Urothelium cell line (cell line): ENCODE measurements around the gene METTL2B.

Experiments
- DNase-seq: peaks from one replicate; pipeline ENCODE4 v3.0.0; 2011; ENCODE audit warnings: low spot score, mixed read lengths
- FAIRE-seq: peaks from 2 replicates; lab custom pipeline; 2011; peaks lifted over from hg19 to GRCh38; lab: Jason Lieb, UNC

METTL2B gene, protein sequence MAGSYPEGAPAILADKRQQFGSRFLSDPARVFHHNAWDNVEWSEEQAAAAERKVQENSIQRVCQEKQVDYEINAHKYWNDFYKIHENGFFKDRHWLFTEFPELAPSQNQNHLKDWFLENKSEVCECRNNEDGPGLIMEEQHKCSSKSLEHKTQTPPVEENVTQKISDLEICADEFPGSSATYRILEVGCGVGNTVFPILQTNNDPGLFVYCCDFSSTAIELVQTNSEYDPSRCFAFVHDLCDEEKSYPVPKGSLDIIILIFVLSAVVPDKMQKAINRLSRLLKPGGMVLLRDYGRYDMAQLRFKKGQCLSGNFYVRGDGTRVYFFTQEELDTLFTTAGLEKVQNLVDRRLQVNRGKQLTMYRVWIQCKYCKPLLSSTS

DNA sequence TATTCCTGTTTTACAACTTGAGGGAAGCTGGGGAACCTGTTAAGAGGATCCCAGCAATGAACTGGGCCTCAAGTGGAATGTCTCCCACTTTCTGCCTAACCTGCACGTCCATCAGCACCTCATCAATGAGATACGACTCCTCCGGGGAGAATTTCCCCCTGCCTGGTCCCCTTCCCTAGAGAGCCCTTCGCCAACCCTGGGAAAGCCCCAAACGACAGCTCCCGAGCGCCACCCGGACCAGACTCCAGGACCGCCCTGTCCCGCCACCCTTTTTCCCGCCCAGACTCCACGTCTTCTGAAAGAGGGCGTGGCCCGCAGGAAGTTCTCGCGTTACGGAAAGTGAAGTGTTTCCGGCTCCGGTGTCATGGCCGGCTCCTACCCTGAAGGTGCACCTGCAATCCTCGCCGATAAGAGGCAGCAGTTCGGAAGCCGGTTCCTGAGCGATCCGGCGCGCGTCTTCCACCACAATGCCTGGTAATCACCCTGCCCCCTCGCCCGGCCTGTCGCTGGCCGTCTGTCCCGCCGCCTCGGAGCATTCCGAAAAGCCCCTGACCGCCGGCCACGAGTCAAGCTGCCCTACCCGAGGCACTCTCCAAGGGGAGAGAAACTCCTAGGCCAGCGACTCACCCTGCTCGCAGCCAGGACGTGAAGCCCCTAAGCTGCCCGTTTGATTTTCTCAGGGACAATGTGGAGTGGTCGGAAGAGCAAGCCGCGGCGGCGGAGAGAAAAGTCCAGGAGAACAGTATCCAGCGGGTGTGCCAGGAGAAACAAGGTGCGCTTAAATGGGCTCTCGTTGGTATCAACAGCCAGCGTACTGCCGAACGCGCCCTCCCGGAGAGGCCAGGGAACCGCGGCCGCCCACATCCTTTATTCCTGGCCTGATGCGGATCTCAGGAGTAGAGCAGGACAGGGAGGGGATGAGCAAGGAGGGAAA is at the start of gene METTL2B:
METTL2B (plus strand) TSS at position 347 of the 934 bp plus-strand sequence; CDS start at position 365, 18 bp downstream.
- peak; percentile 71 for DNase-seq
- FAIRE-seq: peak; percentile 52

DNA sequence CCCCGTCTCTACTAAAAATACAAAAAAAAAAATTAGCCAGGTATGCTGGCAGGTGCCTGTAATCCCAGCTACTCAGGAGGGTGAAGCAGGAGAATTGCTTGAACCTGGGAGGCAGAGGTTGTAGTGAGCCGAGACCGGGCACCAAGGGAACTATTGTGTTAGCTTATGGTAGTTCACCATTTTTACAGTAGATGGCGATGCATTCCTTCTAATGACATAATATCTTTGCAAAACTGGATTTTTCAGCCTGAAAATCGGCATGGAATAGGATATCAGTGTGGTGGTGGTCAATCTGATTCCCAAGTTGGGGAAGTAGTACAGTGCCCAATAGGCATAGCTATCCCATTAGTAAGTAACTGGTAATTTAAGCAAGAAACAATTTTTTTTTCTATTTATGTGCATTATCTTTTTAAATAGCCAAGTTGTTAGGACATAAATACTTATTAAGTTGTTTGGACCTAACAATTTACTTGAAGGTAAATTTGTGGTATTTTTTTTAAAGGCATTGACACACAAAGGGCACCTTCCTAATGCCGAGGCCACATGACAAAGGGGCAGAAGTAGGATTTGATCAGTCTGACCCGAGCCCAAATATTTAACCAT is 49.2 kb upstream of the METTL2B start:
- FAIRE-seq: no peak
- peak; percentile 32 for DNase-seq

DNA sequence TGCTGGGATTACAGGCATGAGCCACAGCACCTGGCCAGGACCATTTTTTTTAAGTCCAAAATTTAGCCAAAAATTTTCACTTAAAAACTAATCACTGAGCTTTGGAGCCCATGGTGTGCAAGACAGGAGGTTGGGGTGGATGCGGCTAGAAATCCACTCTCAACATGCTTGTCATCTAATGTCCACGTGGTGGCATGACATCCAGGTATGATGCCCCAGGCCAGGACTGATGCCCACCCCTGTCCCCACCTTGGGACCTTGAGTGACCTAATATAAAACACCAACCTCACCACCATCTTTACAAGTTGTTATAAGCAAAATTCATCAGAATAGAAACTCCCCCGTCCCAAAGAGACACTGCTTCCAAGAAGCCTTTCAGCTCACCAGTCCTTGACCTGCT is 46.3 kb upstream of the METTL2B start:
- FAIRE-seq: no peak
- no peak for DNase-seq

DNA sequence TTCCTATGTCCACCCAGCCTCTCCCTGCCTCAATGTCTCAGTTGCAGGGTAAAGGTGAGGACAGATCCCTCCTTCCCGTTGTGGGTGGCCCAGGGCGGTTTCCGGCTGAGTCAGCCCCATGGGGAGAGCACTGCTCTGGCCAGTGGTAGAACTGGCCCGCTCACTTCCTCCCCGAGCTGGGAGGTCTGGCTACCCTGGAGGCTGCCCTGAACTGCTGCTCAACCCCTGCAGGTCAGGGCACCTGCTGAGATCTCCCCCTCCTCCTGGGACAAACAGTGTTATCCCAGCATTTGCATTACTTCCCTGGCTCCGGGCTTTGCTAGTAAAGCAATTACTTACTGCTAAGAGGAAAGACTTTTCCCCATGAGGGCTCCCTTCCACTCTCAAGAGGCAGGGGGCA is 45.3 kb upstream of the METTL2B start:
- DNase-seq (peak; percentile 37), FAIRE-seq (no peak)

DNA sequence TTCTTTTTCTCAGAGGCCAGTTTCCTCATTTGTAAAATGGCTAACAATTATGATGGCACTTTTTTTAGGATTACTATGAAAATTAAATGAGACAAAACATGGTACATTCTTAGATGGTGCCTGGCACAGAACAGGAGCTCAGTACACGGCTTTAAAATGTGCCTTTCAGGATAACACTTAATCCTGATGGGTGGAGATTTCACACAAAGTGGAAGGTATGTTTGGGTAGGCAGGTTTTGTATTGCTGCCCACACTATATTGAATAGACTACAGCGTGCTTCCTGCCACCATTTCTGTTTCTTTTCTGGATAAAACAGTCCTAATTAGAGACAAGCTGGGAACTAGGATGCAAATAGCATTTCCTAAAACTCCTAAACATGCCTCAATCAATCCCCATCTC is 44.8 kb upstream of the METTL2B start:
- FAIRE-seq (no peak), DNase-seq (no peak)

DNA sequence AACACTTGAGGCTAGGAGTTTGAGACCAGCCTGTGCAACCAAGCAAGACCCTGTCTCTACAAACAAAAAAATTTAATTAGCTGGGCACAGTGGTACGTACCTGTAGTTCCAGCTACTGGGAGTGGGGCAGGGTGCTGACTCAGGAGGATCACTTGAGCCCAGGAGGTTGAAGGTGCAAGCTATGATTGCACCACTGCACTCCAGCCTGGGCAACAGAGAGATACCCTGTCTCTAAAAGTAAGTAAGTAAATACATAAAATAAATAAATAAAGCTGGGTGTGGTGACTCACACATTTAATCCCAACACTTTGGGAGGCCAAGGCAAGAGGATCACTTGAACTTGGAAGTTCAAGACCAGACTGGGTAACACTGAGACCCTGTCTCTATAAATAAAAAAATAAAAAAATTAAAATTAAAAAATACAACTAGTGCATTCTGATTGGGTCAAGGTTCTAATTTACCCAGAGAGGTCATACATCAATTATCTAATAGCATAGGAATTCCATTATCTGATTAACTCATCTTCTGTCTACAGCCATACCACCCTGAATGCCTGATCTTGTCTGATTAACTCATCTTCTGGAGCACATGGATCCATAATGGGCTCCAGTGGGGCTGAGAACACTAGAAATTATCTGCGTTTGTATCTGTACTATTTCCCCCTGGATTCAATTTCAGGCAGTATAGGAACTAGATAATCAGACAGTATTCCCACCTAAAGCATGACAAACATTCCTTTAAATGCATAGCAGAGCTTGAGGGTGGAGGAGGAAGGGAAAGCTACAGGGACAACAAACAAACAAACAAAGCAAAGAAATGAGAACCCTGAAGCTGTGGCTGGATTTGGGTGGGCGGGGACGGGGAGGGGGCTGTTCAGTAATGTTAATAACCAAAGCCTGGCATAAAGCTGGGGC is 41.9 kb upstream of the METTL2B start:
- FAIRE-seq: no peak
- DNase-seq: no peak

DNA sequence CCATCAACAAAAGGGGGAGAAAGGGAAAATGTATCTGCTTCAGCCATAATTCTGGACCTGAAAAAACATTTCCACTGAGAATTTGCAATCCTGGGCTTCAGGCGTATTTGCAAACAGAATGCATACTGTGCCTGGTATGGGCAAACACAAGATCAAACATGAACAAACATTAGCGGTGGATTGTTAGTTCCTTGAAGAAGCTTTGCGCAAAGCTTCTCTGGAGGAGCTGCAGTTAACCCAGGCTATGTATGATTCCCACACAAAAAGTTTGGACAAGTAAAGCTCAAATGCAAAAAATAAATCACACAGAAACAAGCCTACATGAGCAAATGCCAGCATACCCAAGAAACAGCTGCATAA is 41.2 kb upstream of the METTL2B start:
- DNase-seq (no peak), FAIRE-seq (no peak)

DNA sequence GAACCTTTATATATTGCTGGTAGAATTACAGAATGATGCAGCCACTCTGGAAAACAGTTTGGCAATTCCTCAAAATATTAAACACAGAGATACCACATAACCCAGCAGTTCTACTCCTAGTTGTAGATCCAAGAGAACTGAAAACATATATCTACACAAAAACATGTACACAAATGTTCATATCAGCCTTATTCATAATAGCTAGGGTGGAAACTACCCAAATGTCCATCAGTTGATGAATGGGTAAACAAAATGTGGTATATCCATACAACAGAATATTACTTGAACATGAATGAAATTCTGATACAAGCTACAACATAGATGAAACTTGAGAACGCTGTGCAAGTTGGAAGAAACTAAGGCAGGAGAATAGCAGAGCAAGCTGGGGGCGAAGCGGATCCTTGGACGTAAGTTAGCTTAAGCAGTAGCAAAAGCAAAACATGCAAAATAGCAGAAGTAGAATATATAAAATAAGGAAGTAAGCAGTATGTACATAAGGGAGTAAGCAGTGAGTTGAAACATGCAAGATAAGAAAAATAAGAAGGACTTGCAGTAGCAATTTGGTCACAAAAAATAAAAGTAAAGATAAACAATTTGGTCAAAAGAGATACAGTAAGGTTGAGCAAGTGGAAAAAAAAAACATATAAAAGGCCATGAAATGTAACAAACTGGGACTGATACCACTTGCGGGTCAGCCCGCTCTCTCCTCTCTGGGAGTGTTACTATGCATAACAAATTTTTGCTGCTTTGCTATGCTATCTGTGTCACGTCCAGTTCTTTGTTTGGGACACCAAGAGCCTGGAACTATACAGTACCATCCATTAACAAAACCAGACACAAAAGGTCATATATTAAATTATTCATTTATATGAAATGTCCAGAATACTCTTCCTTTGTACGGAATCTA is 38.9 kb upstream of the METTL2B start:
- FAIRE-seq: no peak
- DNase-seq: no peak

DNA sequence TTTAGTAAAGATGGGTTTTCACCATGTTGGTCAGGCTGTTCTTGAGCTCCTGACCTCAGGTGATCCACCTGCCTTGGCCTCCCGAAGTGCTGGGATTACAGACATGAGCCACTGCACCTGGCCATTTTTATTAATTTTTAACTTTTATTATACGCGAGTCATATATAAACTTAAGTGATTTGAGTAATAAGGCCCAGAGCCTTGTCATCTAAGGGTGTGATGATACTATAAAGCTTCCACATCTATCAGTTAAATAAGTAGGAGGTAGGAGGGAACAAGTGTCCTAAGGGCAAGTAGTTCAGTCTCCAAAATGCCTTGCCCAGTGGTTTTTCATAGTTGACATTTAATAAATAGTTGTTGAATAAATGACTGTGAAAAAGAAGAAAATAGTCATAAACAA is 34.2 kb upstream of the METTL2B start:
- FAIRE-seq: no peak
- DNase-seq: no peak

DNA sequence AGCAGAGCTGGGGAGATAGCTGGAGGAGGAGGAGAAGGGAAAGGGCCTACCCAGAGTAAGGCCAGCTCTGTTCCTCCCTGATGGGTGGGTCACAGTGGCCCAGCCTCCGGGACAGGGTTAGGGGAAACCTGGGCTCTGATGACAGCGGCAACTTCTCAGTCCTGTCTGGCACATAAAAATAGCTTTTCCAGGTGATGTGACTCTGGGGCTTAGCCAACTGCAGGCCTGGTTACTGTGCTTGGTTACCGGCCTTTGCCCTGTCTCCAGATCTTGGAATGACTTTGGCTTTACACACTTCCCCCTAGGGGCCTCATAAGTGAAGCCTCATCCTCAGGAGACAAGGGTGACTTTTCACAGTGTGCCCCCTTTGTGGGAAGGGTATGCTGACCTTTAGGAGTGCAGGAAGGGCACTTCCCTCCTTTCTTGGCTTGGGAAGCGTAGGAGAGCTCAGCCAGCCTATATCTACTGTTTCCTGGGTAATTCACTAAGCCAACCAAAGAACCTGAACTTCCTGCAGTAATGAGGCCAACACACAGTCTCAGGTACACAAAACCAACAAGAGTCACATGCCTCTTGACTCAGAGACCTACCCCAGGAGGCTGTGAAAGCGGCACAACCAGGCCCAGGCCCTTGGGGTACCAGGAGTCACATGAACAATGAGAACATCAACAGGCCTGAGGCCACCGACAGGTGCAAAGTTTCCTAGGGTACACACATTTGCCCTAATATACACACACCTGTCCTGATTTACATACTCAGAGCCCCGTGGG is 32.5 kb upstream of the METTL2B start:
- FAIRE-seq (no peak), DNase-seq (no peak)

DNA sequence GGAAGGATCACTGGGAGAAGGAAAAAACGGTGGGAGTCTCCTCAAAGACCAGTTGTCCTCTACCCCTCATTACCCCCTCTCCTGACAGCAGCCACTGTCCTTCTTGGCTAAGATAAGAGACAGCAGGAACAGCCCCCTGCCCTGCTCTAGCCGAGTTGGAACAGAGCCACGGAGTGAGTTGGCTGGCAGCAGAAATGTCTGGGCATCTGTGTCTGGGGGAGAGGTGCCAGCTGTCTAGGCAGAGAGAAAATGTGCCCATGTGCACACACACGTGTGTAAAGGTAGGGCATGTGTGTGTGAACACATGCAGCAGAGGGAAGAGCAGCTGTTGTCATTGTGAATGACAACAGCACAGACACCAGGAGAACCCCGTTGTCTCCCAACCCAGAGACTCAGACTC is 30.2 kb upstream of the METTL2B start:
- DNase-seq (no peak), FAIRE-seq (no peak)

DNA sequence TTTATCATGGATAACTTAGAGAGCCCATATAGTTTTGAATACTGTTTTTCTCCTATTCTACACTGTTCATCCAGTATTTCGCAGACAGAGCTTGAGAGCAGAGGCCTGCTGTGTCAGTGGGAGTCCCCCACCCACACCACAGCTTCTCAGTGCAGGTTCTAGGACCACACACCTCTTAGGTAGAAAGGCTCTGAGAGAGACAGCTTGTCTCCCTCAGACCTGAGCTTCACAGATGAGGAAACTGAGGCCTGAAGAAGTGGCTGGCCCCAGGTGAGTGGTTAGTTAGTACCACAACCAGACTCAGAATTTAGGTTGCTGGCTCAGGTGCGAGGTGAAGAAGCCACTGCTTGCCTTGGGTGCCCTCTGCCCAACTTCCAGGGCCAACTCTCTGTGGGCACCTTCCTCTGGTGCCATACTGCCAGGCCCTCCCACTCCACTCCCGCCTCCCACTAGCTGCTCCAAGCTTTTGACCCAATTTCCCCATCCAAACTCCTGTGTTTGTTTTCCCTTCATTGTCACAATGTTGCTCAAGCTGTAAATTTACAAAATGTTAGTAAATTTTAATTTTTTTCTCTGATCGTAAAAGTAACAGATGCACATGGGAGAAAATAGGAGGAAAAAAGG is 28.5 kb upstream of the METTL2B start:
- DNase-seq (no peak), FAIRE-seq (no peak)

DNA sequence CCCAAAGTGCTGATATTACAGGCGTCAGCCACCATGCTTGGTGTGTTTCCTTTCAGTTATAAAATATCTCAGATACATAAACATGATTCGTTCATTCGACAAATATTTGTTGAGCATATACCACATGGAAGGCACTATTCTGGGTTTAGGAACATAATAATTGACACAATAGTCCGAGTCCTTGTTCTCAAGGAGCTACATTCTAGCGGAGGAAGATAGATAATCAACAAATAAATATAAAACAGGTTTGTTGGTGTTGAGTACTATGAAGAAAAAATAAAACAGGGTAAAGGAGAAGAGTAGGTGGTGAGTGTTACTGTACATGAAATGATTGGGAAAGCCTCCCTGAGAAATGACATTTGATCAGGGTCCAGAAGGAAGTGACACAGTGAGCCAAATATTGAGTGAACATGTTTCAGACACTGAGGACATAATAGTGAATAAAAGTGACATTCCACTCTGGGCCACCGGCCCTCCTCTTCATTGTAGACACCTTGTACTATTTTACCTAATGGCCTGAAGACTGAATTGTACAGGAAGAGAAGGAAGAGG is 27.7 kb upstream of the METTL2B start:
- no peak for DNase-seq
- FAIRE-seq: no peak

DNA sequence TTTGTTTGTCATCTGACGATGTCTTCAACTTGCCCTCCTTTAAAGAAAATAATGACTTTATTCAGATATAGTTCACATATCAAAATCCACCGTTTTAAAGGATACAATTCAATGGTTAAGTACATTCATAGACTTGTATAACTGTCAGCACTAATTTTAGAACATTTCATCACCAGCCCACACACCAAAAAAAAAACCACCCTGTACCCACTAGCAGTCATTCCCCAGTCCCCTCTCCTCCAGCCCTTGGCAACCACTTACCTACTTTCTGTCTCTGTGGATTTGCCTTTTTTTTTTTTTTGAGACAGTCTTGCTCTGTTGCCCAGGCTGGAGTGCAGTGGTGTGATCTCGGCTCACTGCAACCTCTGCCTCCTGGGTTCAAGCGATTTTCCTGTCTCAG is 26.1 kb upstream of the METTL2B start:
- no peak for DNase-seq
- no peak for FAIRE-seq

DNA sequence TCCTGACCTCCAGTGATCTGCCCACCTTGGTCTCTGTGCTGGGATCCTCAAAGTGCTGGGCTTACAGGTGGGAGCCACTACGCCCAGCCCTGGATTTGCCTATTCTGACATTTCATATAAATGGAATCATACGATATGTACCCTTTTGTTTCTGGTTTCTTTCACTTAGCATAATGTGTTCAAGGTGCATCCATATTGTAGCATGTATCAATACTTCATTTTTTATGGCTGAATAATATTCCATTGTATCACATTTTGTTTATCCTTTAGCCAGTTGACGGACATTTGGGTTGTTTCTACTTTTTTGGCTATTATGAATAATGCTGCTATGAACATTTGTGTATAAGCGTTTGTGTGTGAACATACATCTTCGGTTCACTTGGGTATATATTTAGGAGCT is 25.6 kb upstream of the METTL2B start:
- no peak for FAIRE-seq
- DNase-seq: no peak

DNA sequence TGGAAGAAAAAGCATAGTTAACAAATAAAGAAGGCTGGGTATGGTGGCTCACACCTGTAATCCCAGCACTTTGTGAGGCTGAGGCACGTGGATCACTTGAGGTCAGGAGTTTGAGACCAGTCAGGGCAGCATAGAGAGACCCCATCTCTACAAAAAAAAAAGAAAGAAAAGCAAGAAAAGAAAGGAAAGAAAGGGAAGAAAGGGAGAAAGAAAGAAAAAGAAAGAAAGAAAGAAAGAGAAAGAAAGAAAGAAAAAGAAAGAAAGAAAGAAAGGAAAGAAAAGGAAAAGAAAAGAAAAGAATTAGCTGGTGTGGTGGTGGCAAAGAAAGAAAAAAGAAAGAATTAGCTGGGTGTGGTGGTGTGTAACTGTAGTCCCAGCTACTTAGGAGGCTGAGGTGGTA is 24.0 kb upstream of the METTL2B start:
- DNase-seq (no peak), FAIRE-seq (no peak)

DNA sequence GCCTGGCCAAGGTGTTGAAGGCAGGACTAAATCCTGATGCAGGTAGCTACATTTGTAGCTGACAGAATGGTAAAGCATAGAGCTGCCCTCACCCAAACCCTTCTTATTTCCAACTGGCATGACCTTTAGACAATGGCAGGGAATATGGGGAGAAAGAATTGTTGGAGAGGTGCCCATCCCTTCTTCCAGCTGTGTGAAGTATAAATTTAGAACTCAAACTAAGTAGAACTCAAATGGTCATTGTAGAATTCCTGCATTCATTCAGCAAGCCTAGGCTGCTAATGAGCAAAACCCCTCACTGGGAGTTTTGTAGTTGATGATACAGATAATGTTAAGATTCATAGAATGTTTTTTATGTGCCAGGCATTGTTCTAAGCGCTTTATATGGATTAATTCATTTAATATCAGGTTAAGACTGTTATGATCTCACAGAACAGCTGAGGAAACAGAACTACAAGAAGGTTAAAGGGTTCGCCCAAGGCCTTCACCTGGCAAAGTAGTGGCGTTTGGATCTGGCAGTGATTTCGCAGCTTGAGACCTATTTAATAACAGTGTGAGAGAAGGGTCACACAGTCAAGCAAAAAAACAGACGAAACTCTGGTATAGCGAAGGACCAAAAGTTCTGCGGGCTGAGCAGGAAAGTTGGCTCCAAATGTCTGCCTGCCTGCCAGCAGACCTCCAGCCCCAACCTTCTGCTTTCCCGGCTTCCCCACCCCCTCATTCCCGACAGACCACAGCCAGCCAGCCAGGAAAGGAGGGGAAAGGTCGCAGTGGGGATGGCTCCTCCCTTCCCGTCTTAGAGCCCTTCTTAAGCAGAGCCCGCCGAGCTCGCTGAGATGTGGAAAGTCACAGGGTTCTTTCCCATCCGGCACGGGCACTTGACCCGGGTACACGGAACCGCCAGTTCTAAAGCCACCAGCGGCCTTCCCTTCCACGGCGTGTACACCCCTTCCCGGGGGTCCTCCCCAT is 22.4 kb upstream of the METTL2B start:
- FAIRE-seq (no peak), DNase-seq (peak; percentile 36)
